WTC11 (cell line): ENCODE measurements around the gene SGSH.

ENCODE experiments used
- ESRRA ChIP-seq: sonication (generic); formaldehyde crosslinking; IDR thresholded peaks from 2 replicates; pipeline ENCODE4 v1.8.1; 2022; ENCODE audit warnings: mild to moderate bottlenecking, missing genetic modification reagents, borderline replicate concordance
- JUN ChIP-seq: sonication (generic); formaldehyde crosslinking; IDR thresholded peaks from 2 replicates; pipeline ENCODE4 v1.8.0; 2023; ENCODE audit warnings: mild to moderate bottlenecking, missing genetic modification reagents
- MLX ChIP-seq: sonication (generic); formaldehyde crosslinking; IDR thresholded peaks from 2 replicates; pipeline ENCODE4 v1.8.1; 2023; ENCODE audit warnings: mild to moderate bottlenecking, missing genetic modification reagents, moderate library complexity
- SMAD4 ChIP-seq: sonication (generic); formaldehyde crosslinking; IDR thresholded peaks from 2 replicates; pipeline ENCODE4 v1.8.0; 2022; ENCODE audit warnings: mild to moderate bottlenecking, missing genetic modification reagents
- SP1 ChIP-seq: sonication (generic); formaldehyde crosslinking; conservative IDR thresholded peaks from 2 replicates; pipeline ENCODE4 v1.8.1; 2022; ENCODE audit warnings: missing genetic modification reagents
- ZNF138 ChIP-seq: sonication (generic); formaldehyde crosslinking; conservative IDR thresholded peaks from 2 replicates; pipeline ENCODE4 v1.8.1; 2022; ENCODE audit warnings: mild to moderate bottlenecking, moderate library complexity, missing genetic modification reagents
- TF ChIP-seq, protein P1 (sequence below): fragments of 200-600 bp; IDR thresholded peaks from 2 replicates; pipeline ENCODE4 v1.8.0; 2022; ENCODE audit warnings: antibody characterized with exemption

GRCh38 chr17:80264205-80265075 is 44.3 kb upstream of the SGSH start:
- TF ChIP-seq, protein P1, sequence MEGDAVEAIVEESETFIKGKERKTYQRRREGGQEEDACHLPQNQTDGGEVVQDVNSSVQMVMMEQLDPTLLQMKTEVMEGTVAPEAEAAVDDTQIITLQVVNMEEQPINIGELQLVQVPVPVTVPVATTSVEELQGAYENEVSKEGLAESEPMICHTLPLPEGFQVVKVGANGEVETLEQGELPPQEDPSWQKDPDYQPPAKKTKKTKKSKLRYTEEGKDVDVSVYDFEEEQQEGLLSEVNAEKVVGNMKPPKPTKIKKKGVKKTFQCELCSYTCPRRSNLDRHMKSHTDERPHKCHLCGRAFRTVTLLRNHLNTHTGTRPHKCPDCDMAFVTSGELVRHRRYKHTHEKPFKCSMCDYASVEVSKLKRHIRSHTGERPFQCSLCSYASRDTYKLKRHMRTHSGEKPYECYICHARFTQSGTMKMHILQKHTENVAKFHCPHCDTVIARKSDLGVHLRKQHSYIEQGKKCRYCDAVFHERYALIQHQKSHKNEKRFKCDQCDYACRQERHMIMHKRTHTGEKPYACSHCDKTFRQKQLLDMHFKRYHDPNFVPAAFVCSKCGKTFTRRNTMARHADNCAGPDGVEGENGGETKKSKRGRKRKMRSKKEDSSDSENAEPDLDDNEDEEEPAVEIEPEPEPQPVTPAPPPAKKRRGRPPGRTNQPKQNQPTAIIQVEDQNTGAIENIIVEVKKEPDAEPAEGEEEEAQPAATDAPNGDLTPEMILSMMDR = no peak
- TF ChIP-seq SMAD4 (no peak), ESRRA (CRISPR knock-in tag) (no peak), SP1 (CRISPR knock-in tag) (no peak), MLX (no peak), JUN (CRISPR knock-in tag) (no peak), ZNF138 (CRISPR knock-in tag) (no peak)
